GM18505 (cell line): ENCODE results near the gene EIF2AK3.

ENCODE experiments used
- ATAC-seq: cut with Tn5 transposase; IDR thresholded peaks from one replicate; pipeline ENCODE4 v1.9.1; 2021; ENCODE audit not compliant: unreplicated experiment
- POLR2A ChIP-seq: IDR thresholded peaks from 4 replicates; pipeline ENCODE4 v1.6.1; 2011; ENCODE audit warnings: borderline replicate concordance; ENCODE audit not compliant: insufficient read depth, insufficient read length; ENCODE audit errors: extremely low read depth

EIF2AK3 gene

DNA sequence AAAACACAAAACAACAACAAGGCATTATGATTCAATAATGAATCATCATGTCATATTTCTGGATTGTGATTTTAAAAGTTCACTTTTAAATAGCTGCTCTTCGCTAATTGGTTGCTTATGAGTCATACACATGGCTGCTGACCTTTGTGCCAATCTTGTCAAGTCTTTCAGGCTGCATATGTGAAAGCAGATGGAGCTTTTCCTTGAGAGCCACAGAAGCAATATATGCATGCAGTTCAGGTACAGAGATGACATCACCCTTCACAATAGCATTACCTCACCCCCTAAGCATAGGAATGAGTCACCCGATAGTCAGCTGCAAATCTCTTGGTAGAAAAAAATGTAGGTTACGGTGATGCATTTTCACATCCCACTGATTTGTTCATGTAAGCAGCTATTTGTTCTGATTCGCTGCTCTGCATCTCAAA is 27.2 kb downstream of the EIF2AK3 start:
- peak; percentile 99 for ATAC-seq

DNA sequence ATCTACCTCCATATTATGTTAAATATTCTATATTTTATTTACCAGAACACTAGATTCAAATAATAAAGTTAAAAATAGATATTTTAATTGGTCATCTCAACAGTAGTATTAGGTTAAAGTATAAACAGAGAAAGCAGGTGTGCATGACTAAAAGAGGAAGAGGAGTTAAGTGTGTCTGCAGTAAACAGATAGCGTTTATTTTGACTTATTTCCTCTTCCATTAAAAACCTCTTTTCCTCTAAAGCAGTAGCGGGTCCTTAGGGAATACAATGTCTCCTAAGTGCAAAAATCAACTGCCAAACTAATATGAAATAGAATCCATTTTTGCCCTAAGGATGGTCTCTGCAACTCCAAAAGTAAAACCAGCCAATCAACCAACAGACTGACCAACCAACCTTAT is 27.7 kb downstream of the EIF2AK3 start:
- ATAC-seq: no peak
- no peak for TF ChIP-seq POLR2A

More for the DNA sequence above, 27.2 kb downstream of the EIF2AK3 start:
- peak; percentile 20 for TF ChIP-seq POLR2A

DNA sequence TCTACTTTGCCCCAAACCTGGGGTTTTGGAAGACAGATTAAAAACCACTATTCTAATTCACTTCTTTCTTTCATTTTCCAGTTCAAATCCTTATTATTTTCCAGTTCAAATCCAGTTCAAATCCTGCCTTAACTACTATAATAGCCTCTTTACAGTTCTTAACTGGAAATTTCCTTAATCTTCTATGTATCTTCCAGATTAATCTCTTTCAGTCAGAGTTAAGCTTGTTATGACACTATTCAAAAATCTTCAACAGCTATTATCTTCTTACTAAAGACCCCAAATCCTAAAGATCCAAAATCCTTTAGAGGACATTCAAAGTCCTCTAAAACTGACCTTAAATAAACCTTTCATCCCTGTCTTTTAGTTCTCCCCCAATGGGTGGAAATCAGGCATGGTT is 30.1 kb downstream of the EIF2AK3 start:
- TF ChIP-seq POLR2A: no peak
- no peak for ATAC-seq

DNA sequence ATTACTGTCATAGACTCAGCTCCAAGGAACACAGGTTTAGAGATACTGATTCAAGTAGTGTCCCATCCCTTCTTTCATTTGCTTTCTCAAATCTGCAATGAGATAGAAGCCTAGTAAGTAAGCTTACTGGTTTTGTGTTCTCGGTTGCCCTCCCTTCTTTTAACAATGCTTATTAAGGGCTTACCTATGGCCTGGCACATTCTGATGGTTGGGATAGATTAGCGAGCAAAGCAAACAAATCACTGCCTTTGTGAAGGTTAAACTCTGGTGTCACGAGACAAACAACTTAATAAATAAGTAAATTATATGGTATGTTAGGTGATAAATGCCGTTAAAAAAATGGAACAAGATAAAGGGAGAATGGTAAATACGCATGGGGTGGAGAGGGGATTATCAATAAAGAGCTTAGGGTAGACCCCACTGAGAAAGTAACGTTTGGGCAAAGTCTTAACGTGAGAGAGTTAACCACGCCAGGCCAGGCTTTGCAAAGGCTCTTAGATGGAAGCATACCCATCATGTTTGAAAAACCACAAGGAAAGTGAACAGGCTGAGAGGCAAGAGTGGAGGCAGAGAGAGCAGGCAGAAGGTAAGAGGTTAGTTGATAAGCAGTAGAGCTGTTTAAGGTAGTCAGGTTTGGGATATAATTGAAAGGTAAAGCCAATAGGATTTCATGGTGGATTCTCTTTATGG is 31.0 kb downstream of the EIF2AK3 start:
- no peak for TF ChIP-seq POLR2A
- no peak for ATAC-seq

DNA sequence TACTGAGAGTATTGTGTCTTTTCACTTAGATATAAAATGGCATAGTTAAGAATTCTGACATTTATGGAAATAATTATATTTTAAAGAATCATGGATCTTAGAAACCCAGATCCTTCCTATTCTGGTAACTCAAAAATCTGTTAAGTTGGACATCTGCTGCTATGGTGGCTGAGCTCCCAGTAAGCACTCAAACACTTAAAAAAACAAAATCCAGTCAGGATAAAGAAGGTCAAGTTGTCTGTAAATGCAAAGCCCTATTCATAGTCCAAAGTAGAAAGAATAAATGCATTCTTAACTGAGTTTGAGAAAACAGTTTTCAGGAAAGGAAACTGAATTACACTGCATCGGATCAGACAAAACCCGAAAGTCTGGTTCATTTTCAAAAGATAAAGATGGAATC is 35.6 kb downstream of the EIF2AK3 start:
- no peak for ATAC-seq
- no peak for TF ChIP-seq POLR2A

GRCh38 chr2:88590998-88591613 is 36.2 kb downstream of the EIF2AK3 start:
- TF ChIP-seq POLR2A: no peak
- ATAC-seq: peak; percentile 70

GRCh38 chr2:88585969-88586368 is 41.3 kb downstream of the EIF2AK3 start:
- TF ChIP-seq POLR2A: no peak
- no peak for ATAC-seq

DNA sequence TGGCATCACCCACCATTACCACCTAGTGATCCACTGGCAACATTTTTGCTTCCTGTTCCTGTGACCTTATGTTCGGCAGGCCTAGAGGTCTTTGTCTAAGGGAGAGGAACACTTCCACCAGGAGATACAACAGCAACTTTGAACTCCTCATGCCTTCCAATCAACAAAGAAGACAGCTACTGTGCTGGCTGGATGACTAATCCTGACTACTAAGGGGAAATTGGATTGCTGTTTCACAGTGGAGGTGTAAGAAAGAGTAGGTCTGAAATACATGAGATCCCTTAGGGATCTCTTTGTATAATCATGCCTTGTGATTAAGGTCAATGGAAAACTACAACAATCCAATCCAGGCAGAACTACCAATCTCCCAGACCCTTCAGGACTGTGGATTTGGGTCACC is 45.2 kb downstream of the EIF2AK3 start:
- no peak for TF ChIP-seq POLR2A

DNA sequence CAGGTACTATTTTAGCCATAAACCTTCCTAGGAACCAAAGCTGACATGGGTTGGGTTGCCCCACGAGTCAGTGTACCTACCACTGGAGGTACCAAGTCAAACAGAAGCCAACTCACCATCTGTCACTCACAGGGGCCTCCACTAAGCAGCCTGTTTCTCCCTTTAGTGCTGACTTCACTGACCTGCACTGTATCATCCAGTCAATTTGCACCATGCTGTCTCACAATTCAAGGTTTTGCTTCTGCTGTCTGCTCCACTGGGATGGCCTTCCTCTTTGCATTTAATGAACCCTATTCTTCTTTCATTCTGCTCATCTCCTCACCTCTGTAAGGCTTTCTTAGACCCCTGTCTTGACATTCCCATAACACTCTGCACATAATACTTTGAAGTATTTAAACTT is 47.2 kb downstream of the EIF2AK3 start:
- no peak for ATAC-seq
- TF ChIP-seq POLR2A: no peak

More for the DNA sequence above, 45.2 kb downstream of the EIF2AK3 start:
- ATAC-seq: no peak

- ATAC-seq: no peak
- no peak for TF ChIP-seq POLR2A
These were observed 51.6 kb downstream of the EIF2AK3 start for GRCh38 chr2:88575630-88576029.

GRCh38 chr2:88575051-88575450 is 52.2 kb downstream of the EIF2AK3 start:
- ATAC-seq: no peak
- no peak for TF ChIP-seq POLR2A

DNA sequence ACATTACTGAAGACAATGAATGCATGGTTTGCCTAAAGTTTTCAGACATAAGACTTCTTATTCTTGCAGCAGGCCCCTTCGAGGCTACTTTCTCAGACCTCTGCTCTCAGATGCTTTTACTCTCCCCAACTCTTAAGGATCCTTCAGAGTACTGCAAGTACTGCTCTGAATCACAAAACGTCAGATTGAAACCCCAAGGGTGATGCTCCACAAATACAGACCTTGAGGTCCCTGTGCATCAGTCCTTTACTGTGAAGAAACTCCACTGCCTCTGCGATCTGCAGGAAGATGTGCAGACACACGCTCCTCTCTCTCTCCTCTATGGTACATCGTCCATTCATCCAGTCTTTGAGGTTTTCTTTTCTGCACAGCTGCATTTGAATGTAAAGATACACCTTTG is 52.8 kb downstream of the EIF2AK3 start:
- TF ChIP-seq POLR2A: no peak
- ATAC-seq: peak; percentile 92

GRCh38 chr2:88568179-88568578 is 59.1 kb downstream of the EIF2AK3 start:
- no peak for TF ChIP-seq POLR2A
- ATAC-seq: no peak

GRCh38 chr2:88564402-88564801 is 62.9 kb downstream of the EIF2AK3 start:
- ATAC-seq: no peak
- TF ChIP-seq POLR2A: no peak
